Adrenal gland (tissue), 12 donors: ENCODE data around the gene ARHGEF7. TPM values are rescaled to one million over a fixed set of nuclear protein-coding genes. Genes with fewer than 3 reads are reported as not detected.

Experiments used
- DNase-seq, 7 donors: peaks; one replicate each; pipeline ENCODE4 v3.0.0-alpha.2; 2019 to 2020
- H3K27ac ChIP-seq, 5 donors: fragments of 200-600 bp; sonication (generic) in 4 of 5; 1 replicate in 3 of 5; 2 replicates in 2 of 5; pipeline versions ENCODE4 v1.5.1 to v1.8.0; 2016 to 2020; ENCODE audit warnings: mild to moderate bottlenecking in 1 of 5
- H3K27me3 ChIP-seq: fragments of 200-600 bp; 2 replicates; pipeline ENCODE4 v1.8.0; 2021
- H3K36me3 ChIP-seq, 2 donors: fragments of 200-600 bp; replicated peaks in 1 of 2; 1 replicate in 1 of 2; 2 replicates in 1 of 2; pipeline versions ENCODE4 v1.5.1 to v1.8.0; 2018 to 2022
- H3K4me1 ChIP-seq, 2 donors: fragments of 200-600 bp; replicated peaks in 1 of 2; 1 replicate in 1 of 2; 2 replicates in 1 of 2; pipeline versions ENCODE4 v1.5.1 to v1.8.0; 2018 to 2021
- H3K4me3 ChIP-seq, 4 donors: fragments of 200-600 bp; sonication (generic) in 3 of 4; one replicate each; pipeline ENCODE4 v1.5.1; 2016 to 2018
- H3K9me3 ChIP-seq, 3 donors: fragments of 200-600 bp; sonication (generic) in 1 of 3; replicated peaks in 1 of 3; 1 replicate in 2 of 3; 2 replicates in 1 of 3; pipeline versions ENCODE4 v1.5.1 to v1.8.0; 2016 to 2021
- CTCF ChIP-seq, 6 experiments: fragments of 450-650 bp in 4 of 6; fragments of 200-600 bp in 2 of 6; sonication (generic) in 1 of 6; IDR thresholded peaks; 1 replicate in 5 of 6; 2 replicates in 1 of 6; pipeline versions ENCODE4 v1.5.1 to v1.8.0; 2016 to 2021; ENCODE audit warnings: antibody characterized with exemption in 6 of 6, mild to moderate bottlenecking in 2 of 6, moderate library complexity in 1 of 6
- POLR2A ChIP-seq, 2 donors: fragments of 450-650 bp; IDR thresholded peaks; one replicate each; pipeline ENCODE4 v1.6.1; 2017; ENCODE audit warnings: antibody characterized with exemption in 2 of 2, mild to moderate bottlenecking in 2 of 2, moderate library complexity in 1 of 2
- WGBS, 4 donors: extraction: QIAGEN DNeasy Blood & Tissue Kit in 2 of 4; methylation state at CpG; one replicate each; pipeline versions ENCODE4 v1.1.5 to v1.1.7; 2013 to 2017; 5-methylcytosine and 5-hydroxymethylcytosine counted together
- intact Hi-C, 2 donors: fragments of 100-400 bp; cut with DNase I; formaldehyde crosslinking; loops; one replicate each; pipeline versions ENCODE4 v1.14.1 to v1.15.0; 2022 to 2023
- polyA plus RNA-seq, 3 donors: library from polyadenylated mRNA; stranded (reverse); fragments of 200-250 nt in 2 of 3; fragments of 350-450 nt in 1 of 3; fragmentation: Illumina TruSeq in 1 of 3; extraction: RNeasy Lipid Tissue Mini Kit (QIAGEN cat#74804) in 1 of 3; gene quantifications; one replicate each; pipeline ENCODE4 v1.2.3, GENCODE V29; 2013 to 2014
- total RNA-seq, 9 donors: library from RNA; depleted of rRNA in 4 of 9; stranded (reverse); fragments of >200 nt in 4 of 9; fragments of 120-200 nt in 1 of 9; fragmentation: NEBNext Ultra II Directional in 1 of 9; extraction: Animal tissue kit (Norgen Biotek cat#: 25700) in 1 of 9; gene quantifications; one replicate each; pipeline versions ENCODE4 v1.1.0 to v1.2.4, GENCODE V29; 2013 to 2023
- donor health status: healthy with polysubstance abuse.
- donor health status: Bipolar disorder and iron deficiency.
- donor health status: DM: yes; HTN: yes; CAD: no.
- donor health status: DM: no; HTN: no; CAD: no.
- donor health status: DM: no; HTN: no; CAD: no.
- donor health status: DM: yes; HTN: yes; CAD: no.

ARHGEF7 gene
- total and polyA plus RNA-seq, 12 donors, result 25.3 to 69.3 (median 53.2) TPM

GRCh38 chr13:111217641-111218040, 102.5 kb downstream of the ARHGEF7 start:
- Histone ChIP-seq H3K27ac (peak overlapping the region in 4 of 5 donors; percentile 27 to 73 (median 64)), H3K27me3 (no peaks in the 10 kb centered on the region), H3K36me3 (no peaks in the 10 kb centered on the region), H3K4me3 (no peak overlapping the region), H3K4me1 (peaks cover 12 to 23% of the 10 kb centered on the region in 2 donors), H3K9me3 (no peaks in the 10 kb centered on the region)
- DNase-seq, result peak; percentile 61 to 90 (median 83)
- intact Hi-C loops, result loop anchor here (5.0 to 10.0 kb wide), 3 partner anchors 65 to 303 kb away; partner anchors contain the start of gene ANKRD10 (in 1 of the 2)
- WGBS, 4 donors, result 34 to 51% (median 40%) methylated on average over 8 to 13 of the region's 13 CpGs
- TF ChIP-seq POLR2A (IDR thresholded peaks at IDR 0.05) (no peak), CTCF (IDR thresholded peaks at IDR 0.05) (no peak)

GRCh38 chr13:111219280-111219679, 104.2 kb downstream of the ARHGEF7 start:
- Histone ChIP-seq H3K4me3 (no peak overlapping the region), H3K27me3 (no peaks in the 10 kb centered on the region), H3K9me3 (no peaks in the 10 kb centered on the region), H3K36me3 (no peaks in the 10 kb centered on the region), H3K4me1 (peaks cover 12 to 23% of the 10 kb centered on the region in 2 donors), H3K27ac (peak overlapping the region in 2 of 5 donors; percentile 59 to 73)
- no peak for TF ChIP-seq POLR2A (IDR thresholded peaks at IDR 0.05)
- no peak for TF ChIP-seq CTCF (IDR thresholded peaks at IDR 0.05)
- WGBS, 4 donors, result 30 to 56% (median 34%) methylated on average over 4 of the region's 4 CpGs
- intact Hi-C loops, result loop anchor here (5.0 to 10.0 kb wide), 3 partner anchors 67 to 304 kb away; partner anchors contain the start of gene ANKRD10 (in 1 of the 2)
- DNase-seq, result peak in 3 of 7 donors; percentile 44 to 72 (median 51)

GRCh38 chr13:111219950-111220349, 104.8 kb downstream of the ARHGEF7 start:
- H3K4me3 ChIP-seq, result no peak overlapping the region
- WGBS, 4 donors, result 84 to 92% (median 88%) methylated on average over 6 to 8 of the region's 8 CpGs
- H3K36me3 ChIP-seq, result no peaks in the 10 kb centered on the region
- H3K4me1 ChIP-seq, result peaks cover 12 to 23% of the 10 kb centered on the region in 2 donors
- intact Hi-C loops, result loop anchor here (5.0 to 10.0 kb wide), 4 partner anchors 68 to 305 kb away; partner anchors contain the start of gene ANKRD10 (in 1 of the 2)
- no peaks in the 10 kb centered on the region for H3K9me3 ChIP-seq
- H3K27ac ChIP-seq, result peak overlapping the region in 1 of 5 donors; percentile 14
- DNase-seq, result no peak
- TF ChIP-seq POLR2A (IDR thresholded peaks at IDR 0.05) (no peak), CTCF (IDR thresholded peaks at IDR 0.05) (no peak)
- no peaks in the 10 kb centered on the region for H3K27me3 ChIP-seq

GRCh38 chr13:111225166-111225565, 110.1 kb downstream of the ARHGEF7 start:
- no peaks in the 10 kb centered on the region for H3K36me3 ChIP-seq
- TF ChIP-seq POLR2A (IDR thresholded peaks at IDR 0.05) (no peak), CTCF (IDR thresholded peaks at IDR 0.05) (no peak)
- H3K27ac ChIP-seq, result no peak overlapping the region
- no peak overlapping the region for H3K4me3 ChIP-seq
- intact Hi-C loops, result loop anchor here in 1 of 2 donors (10.0 kb wide), 1 partner anchor 300 kb away; no protein-coding TSS in a partner anchor
- 94 to 95% (median 94%) methylated on average over 6 of the region's 6 CpGs for WGBS, 4 donors
- no peak for DNase-seq
- H3K27me3 ChIP-seq, result no peaks in the 10 kb centered on the region
- no peaks in the 10 kb centered on the region for H3K4me1 ChIP-seq
- H3K9me3 ChIP-seq, result no peaks in the 10 kb centered on the region
